ENCODE results near the gene PCNT. TPM values are rescaled to one million over a fixed set of nuclear protein-coding genes. Genes with fewer than 3 reads are reported as not detected.
"Not testable (repeated sequence)": the region's sequence is repeated elsewhere in the genome, so short reads cannot be mapped to it uniquely, and the experiment has no call there.

The PCNT gene
- total RNA-seq, 2 experiments from 2014 or later, result 46.2 to 46.6 TPM

DNA sequence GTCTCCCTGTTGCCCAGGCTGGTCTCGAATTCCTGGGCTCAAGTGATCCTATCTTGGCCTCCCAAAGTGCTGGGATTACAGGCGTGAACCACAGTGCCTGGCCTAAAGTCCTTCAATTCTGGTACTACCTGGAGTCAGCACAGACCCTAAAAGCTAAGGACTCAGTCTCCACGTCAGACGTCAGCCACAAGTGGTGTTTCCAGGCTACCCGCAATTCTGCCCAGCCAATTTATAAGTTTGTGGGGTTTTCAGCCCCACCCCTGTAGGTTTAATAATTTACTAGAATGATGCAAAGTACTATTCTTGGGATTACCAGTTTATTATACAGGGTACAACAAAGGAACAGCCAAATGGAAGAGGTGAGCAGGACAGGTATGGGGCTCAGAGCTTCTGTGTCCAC, 124.2 kb downstream of the PCNT start:
- intact Hi-C loops (cut with micrococcal nuclease), result no loop called here
- Mint-ChIP-seq H3K4me1 (ENCODE audit: low read depth) (peaks cover 10% of the 10 kb centered on the region), H3K27me3 (no peaks in the 10 kb centered on the region), H3K9me3 (peaks cover 7% of the 10 kb centered on the region), H3K4me3 (no peak overlapping the region), H3K27ac (no peak overlapping the region), H3K36me3 (ENCODE audit: low read depth) (peaks cover 40% of the 10 kb centered on the region)
- ChIA-PET CTCF (no interaction called here), POLR2A (interaction anchor here (1.6 to 2.9 kb wide), 2 partner anchors 8 to 10 kb away, joined by 5 to 13 read pairs; no protein-coding TSS in a partner anchor)
- DNase-seq, result no peak
- TF ChIP-seq, protein P1, sequence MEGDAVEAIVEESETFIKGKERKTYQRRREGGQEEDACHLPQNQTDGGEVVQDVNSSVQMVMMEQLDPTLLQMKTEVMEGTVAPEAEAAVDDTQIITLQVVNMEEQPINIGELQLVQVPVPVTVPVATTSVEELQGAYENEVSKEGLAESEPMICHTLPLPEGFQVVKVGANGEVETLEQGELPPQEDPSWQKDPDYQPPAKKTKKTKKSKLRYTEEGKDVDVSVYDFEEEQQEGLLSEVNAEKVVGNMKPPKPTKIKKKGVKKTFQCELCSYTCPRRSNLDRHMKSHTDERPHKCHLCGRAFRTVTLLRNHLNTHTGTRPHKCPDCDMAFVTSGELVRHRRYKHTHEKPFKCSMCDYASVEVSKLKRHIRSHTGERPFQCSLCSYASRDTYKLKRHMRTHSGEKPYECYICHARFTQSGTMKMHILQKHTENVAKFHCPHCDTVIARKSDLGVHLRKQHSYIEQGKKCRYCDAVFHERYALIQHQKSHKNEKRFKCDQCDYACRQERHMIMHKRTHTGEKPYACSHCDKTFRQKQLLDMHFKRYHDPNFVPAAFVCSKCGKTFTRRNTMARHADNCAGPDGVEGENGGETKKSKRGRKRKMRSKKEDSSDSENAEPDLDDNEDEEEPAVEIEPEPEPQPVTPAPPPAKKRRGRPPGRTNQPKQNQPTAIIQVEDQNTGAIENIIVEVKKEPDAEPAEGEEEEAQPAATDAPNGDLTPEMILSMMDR (IDR thresholded peaks at IDR 0.05), result no peak
- ATAC-seq, result no peak

DNA sequence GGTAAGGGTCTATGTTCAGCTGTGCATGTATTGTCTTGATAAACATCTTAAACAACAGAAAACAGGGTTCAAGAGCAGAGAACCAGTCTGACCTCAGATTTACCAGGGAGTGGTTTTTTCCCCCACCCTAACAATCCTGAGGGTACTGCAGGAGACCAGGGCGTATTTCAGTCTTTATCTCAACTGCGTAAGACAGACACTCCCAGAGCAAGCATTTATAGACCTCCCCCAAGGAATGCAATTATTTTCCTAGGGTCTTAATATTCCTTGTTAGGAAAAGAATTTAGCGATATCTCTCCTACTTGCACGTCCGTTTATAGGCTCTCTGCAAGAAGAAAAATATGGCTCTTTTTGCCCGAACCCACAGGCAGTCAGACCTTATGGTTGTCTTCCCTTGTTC, 124.9 kb downstream of the PCNT start:
- not testable (repeated sequence) for H3K27ac Mint-ChIP-seq

DNA sequence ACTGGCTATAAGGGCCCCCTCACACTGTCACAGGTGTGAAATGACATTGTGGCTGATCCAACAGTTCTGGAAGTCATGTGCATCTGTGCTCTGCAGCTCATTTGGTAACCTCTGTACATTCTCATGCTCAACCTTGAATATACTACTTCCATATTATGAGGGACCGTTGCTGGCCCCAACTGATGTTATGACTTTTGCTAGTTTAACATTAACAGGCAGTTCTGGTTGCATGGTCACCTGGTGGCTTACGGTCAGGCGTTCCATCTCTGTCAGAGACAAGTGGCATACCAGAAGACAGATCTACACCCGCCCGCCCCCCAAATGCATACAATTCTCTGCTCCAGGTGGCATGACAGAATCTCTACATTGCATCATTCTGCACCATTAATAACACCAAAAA, 128.8 kb downstream of the PCNT start:
- Mint-ChIP-seq H3K9me3 (peaks cover 7% of the 10 kb centered on the region), H3K36me3 (ENCODE audit: low read depth) (peaks cover 57% of the 10 kb centered on the region), H3K27ac (no peak overlapping the region), H3K4me3 (no peak overlapping the region), H3K27me3 (no peaks in the 10 kb centered on the region), H3K4me1 (ENCODE audit: low read depth) (peaks cover 36% of the 10 kb centered on the region)
- DNase-seq (no peak), ATAC-seq (no peak)
- TF ChIP-seq, protein P1 (IDR thresholded peaks at IDR 0.05), result no peak
- POLR2A ChIA-PET, result no interaction called here
- intact Hi-C loops (cut with micrococcal nuclease), result no loop called here
- CTCF ChIA-PET, result no interaction called here

More for the DNA sequence above, 124.9 kb downstream of the PCNT start:
- CTCF ChIA-PET; ATAC-seq; H3K27me3 Mint-ChIP-seq; H3K9me3 Mint-ChIP-seq; DNase-seq; H3K4me3 Mint-ChIP-seq; intact Hi-C loops (cut with micrococcal nuclease): not testable (repeated sequence)
- H3K4me1 Mint-ChIP-seq (ENCODE audit: low read depth), result peaks cover 13% of the 10 kb centered on the region
- peaks cover 39% of the 10 kb centered on the region for H3K36me3 Mint-ChIP-seq (ENCODE audit: low read depth)
- POLR2A ChIA-PET, result interaction anchor here (1.6 to 2.9 kb wide), 2 partner anchors 8 to 11 kb away, joined by 5 to 13 read pairs; no protein-coding TSS in a partner anchor

DNA sequence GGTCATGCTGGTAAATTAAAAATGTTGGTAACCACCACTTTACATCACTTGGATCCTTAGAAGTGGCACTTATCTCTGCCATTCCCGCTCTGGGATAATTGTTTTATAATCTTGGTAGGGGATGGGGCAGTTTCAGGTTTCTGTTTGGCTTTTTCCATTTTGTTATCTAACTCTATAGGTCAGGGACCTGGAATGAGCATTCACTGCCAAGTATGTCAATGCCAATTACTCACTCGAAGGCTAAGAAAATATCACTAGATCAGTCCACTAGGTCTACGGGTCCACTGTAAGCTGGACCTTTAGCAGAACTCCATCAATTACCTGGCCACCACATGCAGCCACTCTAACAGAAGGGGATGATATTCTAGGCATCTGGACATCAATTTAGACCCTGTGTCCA, 130.2 kb downstream of the PCNT start:
- H3K4me3 Mint-ChIP-seq, result no peak overlapping the region

DNA sequence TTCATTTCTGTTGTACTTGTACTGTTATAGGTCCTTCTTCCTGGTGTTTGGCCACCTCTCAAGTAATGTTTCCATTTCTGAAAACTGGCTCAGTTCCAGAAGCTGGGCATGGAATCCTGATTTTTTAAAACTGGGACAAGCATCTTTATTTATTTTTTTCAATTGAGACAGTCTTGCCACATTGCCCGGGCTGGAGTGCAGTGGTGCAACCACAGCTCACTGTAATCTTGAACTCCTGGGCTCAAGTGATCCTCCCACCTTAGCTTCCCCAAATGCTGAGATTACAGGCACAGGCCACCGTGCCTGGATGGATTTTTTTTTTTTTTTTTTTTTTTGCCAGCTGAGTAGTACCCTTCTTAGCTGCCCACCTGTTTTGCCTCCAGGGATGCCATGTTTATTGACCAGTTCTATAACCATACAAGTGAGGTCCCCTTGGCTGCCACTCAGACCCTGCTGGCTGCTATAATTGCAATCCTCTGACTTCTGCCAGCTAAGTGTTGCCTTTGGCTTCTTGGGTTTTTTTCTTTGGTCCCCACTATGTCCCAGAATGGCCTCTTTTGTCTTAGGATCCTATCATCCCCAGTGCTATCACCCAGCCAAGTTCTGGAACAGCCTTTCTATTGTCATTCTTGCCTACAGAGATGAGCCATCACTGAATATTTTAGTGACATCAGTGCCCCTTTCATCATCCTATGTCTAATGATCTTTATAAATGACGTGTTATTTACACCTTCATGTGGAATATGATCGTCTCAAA, 130.9 kb downstream of the PCNT start:
- Mint-ChIP-seq H3K4me3 (no peak overlapping the region), H3K36me3 (ENCODE audit: low read depth) (peaks cover 42% of the 10 kb centered on the region), H3K27ac (no peak overlapping the region), H3K27me3 (no peaks in the 10 kb centered on the region), H3K9me3 (no peaks in the 10 kb centered on the region), H3K4me1 (ENCODE audit: low read depth) (peaks cover 37% of the 10 kb centered on the region)
- CTCF ChIA-PET, result interaction anchor here (0.7 kb wide), 1 partner anchor 185 kb away, joined by 3 read pairs; no protein-coding TSS in a partner anchor
- ATAC-seq (no peak), DNase-seq (no peak)
- POLR2A ChIA-PET, result interaction anchor here (2.8 kb wide), 1 partner anchor 7 kb away, joined by 13 read pairs; no protein-coding TSS in a partner anchor
- intact Hi-C loops (cut with micrococcal nuclease), result no loop called here
- TF ChIP-seq, protein P1 (IDR thresholded peaks at IDR 0.05), result no peak

More for the DNA sequence above, 130.2 kb downstream of the PCNT start:
- ChIA-PET CTCF (interaction anchor here (0.7 kb wide), 1 partner anchor 186 kb away, joined by 3 read pairs; no protein-coding TSS in a partner anchor), POLR2A (no interaction called here)
- TF ChIP-seq, protein P1 (IDR thresholded peaks at IDR 0.05), result no peak
- Mint-ChIP-seq H3K4me1 (ENCODE audit: low read depth) (peaks cover 37% of the 10 kb centered on the region), H3K9me3 (no peaks in the 10 kb centered on the region), H3K36me3 (ENCODE audit: low read depth) (peaks cover 49% of the 10 kb centered on the region), H3K27me3 (no peaks in the 10 kb centered on the region), H3K27ac (no peak overlapping the region)
- no peak for ATAC-seq
- DNase-seq, result no peak
- intact Hi-C loops (cut with micrococcal nuclease), result no loop called here
